ENCODE results near the gene PARP9.

PARP9 gene

DNA sequence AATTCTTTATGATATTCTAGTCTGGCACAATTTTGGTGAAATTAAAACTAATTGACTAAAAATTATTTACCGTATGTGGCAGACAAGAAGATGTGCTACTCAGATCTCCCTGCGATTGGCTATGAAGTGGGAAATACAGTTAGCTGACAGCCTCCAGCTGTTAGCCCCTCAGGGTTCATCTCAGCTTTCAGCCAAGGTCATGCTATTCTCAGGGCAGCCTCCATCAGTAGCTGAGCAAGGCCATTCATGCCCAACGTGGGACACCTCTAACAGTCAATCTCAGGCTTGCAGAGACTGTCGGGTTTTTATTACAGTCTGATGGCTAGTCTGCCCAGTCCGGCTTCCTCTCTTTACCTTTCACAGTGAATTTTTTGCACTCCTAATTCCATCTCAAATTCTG is 6.7 kb downstream of the PARP9 start:
- H3K36me3 ChIP-seq (ENCODE audit: insufficient read depth): no peaks in the 10 kb centered on the region

DNA sequence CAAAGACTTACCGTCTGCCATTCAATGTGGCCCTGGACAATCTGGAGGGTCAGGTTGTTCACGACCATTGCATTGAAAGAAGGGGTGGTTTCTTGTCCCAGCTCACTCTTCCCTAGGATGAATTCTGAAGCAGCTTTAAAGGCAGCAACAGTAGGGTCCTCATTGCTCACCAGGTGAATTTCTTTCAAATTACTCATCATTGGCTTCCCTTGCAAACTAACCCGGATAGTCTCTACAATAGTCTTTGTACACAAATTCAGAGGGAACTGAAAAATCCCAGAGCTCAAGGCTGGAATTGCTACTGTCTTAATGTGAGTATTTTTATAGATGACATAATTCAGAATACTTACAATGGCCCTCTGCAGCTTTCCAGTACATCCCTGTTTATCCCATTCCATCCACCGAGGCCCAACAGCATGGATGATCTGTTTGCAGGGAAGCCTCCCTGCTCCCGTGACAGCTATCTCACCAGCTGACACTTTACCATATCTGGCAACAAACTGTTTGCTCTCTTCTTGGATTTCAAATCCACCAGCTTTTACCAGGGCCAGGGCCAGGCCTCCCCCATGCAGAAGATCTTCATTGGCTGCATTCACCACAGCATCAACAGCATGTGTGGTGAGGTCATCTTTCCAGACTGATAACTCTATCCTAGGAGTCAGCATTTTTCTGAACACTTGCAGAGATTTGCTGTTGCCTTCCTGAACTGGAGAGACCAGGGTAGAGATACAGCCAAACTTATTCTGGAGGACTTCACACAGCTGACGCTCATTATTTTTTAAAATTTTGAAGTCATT is 8.6 kb downstream of the PARP9 start:
- H3K4me2 ChIP-seq: no peak overlapping the region
- H4K20me1 ChIP-seq (ENCODE audit: insufficient read depth): no peaks in the 10 kb centered on the region
- H3K79me2 ChIP-seq (ENCODE audit: insufficient read depth, low read depth): no peaks in the 10 kb centered on the region
- no peak overlapping the region for H3K27ac ChIP-seq
- no peak overlapping the region for H3K9ac ChIP-seq
- TF ChIP-seq, protein P1, sequence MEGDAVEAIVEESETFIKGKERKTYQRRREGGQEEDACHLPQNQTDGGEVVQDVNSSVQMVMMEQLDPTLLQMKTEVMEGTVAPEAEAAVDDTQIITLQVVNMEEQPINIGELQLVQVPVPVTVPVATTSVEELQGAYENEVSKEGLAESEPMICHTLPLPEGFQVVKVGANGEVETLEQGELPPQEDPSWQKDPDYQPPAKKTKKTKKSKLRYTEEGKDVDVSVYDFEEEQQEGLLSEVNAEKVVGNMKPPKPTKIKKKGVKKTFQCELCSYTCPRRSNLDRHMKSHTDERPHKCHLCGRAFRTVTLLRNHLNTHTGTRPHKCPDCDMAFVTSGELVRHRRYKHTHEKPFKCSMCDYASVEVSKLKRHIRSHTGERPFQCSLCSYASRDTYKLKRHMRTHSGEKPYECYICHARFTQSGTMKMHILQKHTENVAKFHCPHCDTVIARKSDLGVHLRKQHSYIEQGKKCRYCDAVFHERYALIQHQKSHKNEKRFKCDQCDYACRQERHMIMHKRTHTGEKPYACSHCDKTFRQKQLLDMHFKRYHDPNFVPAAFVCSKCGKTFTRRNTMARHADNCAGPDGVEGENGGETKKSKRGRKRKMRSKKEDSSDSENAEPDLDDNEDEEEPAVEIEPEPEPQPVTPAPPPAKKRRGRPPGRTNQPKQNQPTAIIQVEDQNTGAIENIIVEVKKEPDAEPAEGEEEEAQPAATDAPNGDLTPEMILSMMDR (conservative IDR thresholded peaks at IDR 0.05; ENCODE audit: low read depth, low read length): no peak
- H3K27me3 ChIP-seq (ENCODE audit: insufficient read depth, low read depth): no peaks in the 10 kb centered on the region
- no peak overlapping the region for H2AFZ ChIP-seq (ENCODE audit: low read depth)
- H3K4me3 ChIP-seq (IDR thresholded peaks at IDR 0.05; ENCODE audit: insufficient read depth, low read depth, low read length): no peak overlapping the region
- H3K36me3 ChIP-seq (ENCODE audit: insufficient read depth): no peaks in the 10 kb centered on the region
- no peaks in the 10 kb centered on the region for H3K4me1 ChIP-seq (ENCODE audit: low read depth, poor library complexity, severe bottlenecking)

More for the DNA sequence above, 6.7 kb downstream of the PARP9 start:
- H3K4me3 ChIP-seq (IDR thresholded peaks at IDR 0.05; ENCODE audit: insufficient read depth, low read depth, low read length): no peak overlapping the region
- no peaks in the 10 kb centered on the region for H3K4me1 ChIP-seq (ENCODE audit: low read depth, poor library complexity, severe bottlenecking)
- H4K20me1 ChIP-seq (ENCODE audit: insufficient read depth): no peaks in the 10 kb centered on the region
- no peak overlapping the region for H2AFZ ChIP-seq (ENCODE audit: low read depth)
- H3K27me3 ChIP-seq (ENCODE audit: insufficient read depth, low read depth): no peaks in the 10 kb centered on the region
- no peak overlapping the region for H3K4me2 ChIP-seq
- H3K9ac ChIP-seq: no peak overlapping the region
- no peaks in the 10 kb centered on the region for H3K79me2 ChIP-seq (ENCODE audit: insufficient read depth, low read depth)
- TF ChIP-seq, protein P1 (conservative IDR thresholded peaks at IDR 0.05; ENCODE audit: low read depth, low read length): no peak
- no peak overlapping the region for H3K27ac ChIP-seq

DNA sequence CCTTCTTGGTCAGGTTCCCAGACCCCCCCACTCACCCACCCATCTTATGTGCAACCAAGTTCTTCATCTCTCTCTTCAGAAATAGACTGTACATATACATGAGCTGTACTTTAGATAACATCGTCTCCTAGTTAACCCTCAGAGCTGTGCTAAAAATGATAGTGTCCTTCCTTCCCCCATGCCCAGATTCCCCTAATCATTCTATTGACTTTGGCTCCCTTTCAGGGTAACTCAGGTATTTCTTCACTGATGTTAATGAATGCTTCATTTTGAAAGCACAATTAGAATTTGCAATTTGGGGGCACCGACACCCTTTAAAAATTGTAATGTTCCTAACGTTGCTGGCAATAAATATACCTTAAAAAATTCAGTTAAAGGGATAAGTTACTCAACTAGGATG is 10.9 kb downstream of the PARP9 start:
- H3K4me1 ChIP-seq (ENCODE audit: low read depth, poor library complexity, severe bottlenecking): no peaks in the 10 kb centered on the region
- no peak overlapping the region for H2AFZ ChIP-seq (ENCODE audit: low read depth)
- H3K27me3 ChIP-seq (ENCODE audit: insufficient read depth, low read depth): no peaks in the 10 kb centered on the region
- no peaks in the 10 kb centered on the region for H4K20me1 ChIP-seq (ENCODE audit: insufficient read depth)
- H3K4me3 ChIP-seq (IDR thresholded peaks at IDR 0.05; ENCODE audit: insufficient read depth, low read depth, low read length): no peak overlapping the region
- H3K36me3 ChIP-seq (ENCODE audit: insufficient read depth): no peaks in the 10 kb centered on the region
- no peaks in the 10 kb centered on the region for H3K79me2 ChIP-seq (ENCODE audit: insufficient read depth, low read depth)
- no peak overlapping the region for H3K4me2 ChIP-seq
- H3K9ac ChIP-seq: no peak overlapping the region
- TF ChIP-seq, protein P1 (conservative IDR thresholded peaks at IDR 0.05; ENCODE audit: low read depth, low read length): no peak
- no peak overlapping the region for H3K27ac ChIP-seq

DNA sequence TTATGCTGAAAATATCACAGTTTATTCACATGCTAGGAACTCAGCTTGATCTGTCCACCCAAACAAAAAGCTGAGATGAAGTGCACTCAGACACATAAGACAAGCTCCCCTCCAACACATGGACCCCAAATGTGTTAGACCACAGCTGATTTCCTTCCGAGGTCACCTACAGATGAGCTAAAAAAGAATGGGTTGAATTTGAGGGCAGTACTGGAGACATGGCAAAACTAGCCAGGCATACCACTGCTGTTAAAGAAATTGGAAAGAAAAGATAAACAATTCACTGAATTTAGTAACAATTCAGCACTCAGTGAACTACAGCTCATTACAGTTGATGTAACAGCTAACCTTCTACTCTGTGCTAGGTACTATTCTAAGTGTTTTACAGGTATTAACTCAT is 15.5 kb downstream of the PARP9 start:
- no peak overlapping the region for H3K9ac ChIP-seq
- no peaks in the 10 kb centered on the region for H4K20me1 ChIP-seq (ENCODE audit: insufficient read depth)
- no peaks in the 10 kb centered on the region for H3K27me3 ChIP-seq (ENCODE audit: insufficient read depth, low read depth)
- no peak overlapping the region for H3K27ac ChIP-seq
- H3K4me1 ChIP-seq (ENCODE audit: low read depth, poor library complexity, severe bottlenecking): no peaks in the 10 kb centered on the region
- H2AFZ ChIP-seq (ENCODE audit: low read depth): no peak overlapping the region
- no peak overlapping the region for H3K4me2 ChIP-seq
- H3K4me3 ChIP-seq (IDR thresholded peaks at IDR 0.05; ENCODE audit: insufficient read depth, low read depth, low read length): no peak overlapping the region
- TF ChIP-seq, protein P1 (conservative IDR thresholded peaks at IDR 0.05; ENCODE audit: low read depth, low read length): no peak
- H3K79me2 ChIP-seq (ENCODE audit: insufficient read depth, low read depth): no peaks in the 10 kb centered on the region
- no peaks in the 10 kb centered on the region for H3K36me3 ChIP-seq (ENCODE audit: insufficient read depth)
